ENCODE data around the gene RAB3A.

Gene RAB3A

GRCh38 chr19:18239303-18239702 lies 35.5 kb upstream of the RAB3A start:
- TF ChIP-seq CTCF (conservative IDR thresholded peaks at IDR 0.05; ENCODE audit: low read length): no peak
- TF ChIP-seq EZH2phosphoT487 (IDR thresholded peaks at IDR 0.05; ENCODE audit: borderline replicate concordance): no peak
- H3K4me1 ChIP-seq (ENCODE audit: insufficient read depth, low read length, poor library complexity, severe bottlenecking): no peaks in the 10 kb centered on the region
- no peaks in the 10 kb centered on the region for H3F3A ChIP-seq (ENCODE audit: low read depth)
- H4K20me1 ChIP-seq (ENCODE audit: insufficient read depth, low read length, poor library complexity, severe bottlenecking): no peaks in the 10 kb centered on the region
- H3K4me2 ChIP-seq (ENCODE audit: low read depth, low read length, poor library complexity, severe bottlenecking): no peak overlapping the region
- H3K36me3 ChIP-seq (ENCODE audit: insufficient read depth, low read length): no peaks in the 10 kb centered on the region
- no peak overlapping the region for H3K9ac ChIP-seq (ENCODE audit: low read depth, low read length, poor library complexity, severe bottlenecking)
- no peaks in the 10 kb centered on the region for H3K79me2 ChIP-seq (ENCODE audit: insufficient read depth, low read length)
- no peaks in the 10 kb centered on the region for H3K27me3 ChIP-seq (ENCODE audit: insufficient read depth, low read length, poor library complexity, severe bottlenecking)
- no peaks in the 10 kb centered on the region for H3K9me3 ChIP-seq (ENCODE audit: insufficient read depth, low read depth, low read length)
- H2AFZ ChIP-seq (ENCODE audit: low read length): no peak overlapping the region
- no peak overlapping the region for H3K4me3 ChIP-seq (ENCODE audit: low read length, poor library complexity, severe bottlenecking)
- H3K9me2 ChIP-seq (replicated peaks; ENCODE audit: low read depth, low read length): no peaks in the 10 kb centered on the region

- H3K9ac ChIP-seq (ENCODE audit: low read depth, low read length, poor library complexity, severe bottlenecking): no peak overlapping the region
- no peaks in the 10 kb centered on the region for H3F3A ChIP-seq (ENCODE audit: low read depth)
- peaks cover 2% of the 10 kb centered on the region for H4K20me1 ChIP-seq (ENCODE audit: insufficient read depth, low read length, poor library complexity, severe bottlenecking)
- H3K9me3 ChIP-seq (ENCODE audit: insufficient read depth, low read depth, low read length): no peaks in the 10 kb centered on the region
- no peak overlapping the region for H3K4me3 ChIP-seq (ENCODE audit: low read length, poor library complexity, severe bottlenecking)
- H2AFZ ChIP-seq (ENCODE audit: low read length): no peak overlapping the region
- no peaks in the 10 kb centered on the region for H3K27me3 ChIP-seq (ENCODE audit: insufficient read depth, low read length, poor library complexity, severe bottlenecking)
- H3K4me2 ChIP-seq (ENCODE audit: low read depth, low read length, poor library complexity, severe bottlenecking): no peak overlapping the region
- H3K36me3 ChIP-seq (ENCODE audit: insufficient read depth, low read length): no peaks in the 10 kb centered on the region
- H3K79me2 ChIP-seq (ENCODE audit: insufficient read depth, low read length): no peaks in the 10 kb centered on the region
- TF ChIP-seq EZH2phosphoT487 (IDR thresholded peaks at IDR 0.05; ENCODE audit: borderline replicate concordance): no peak
- peaks cover 7% of the 10 kb centered on the region for H3K4me1 ChIP-seq (ENCODE audit: insufficient read depth, low read length, poor library complexity, severe bottlenecking)
- no peaks in the 10 kb centered on the region for H3K9me2 ChIP-seq (replicated peaks; ENCODE audit: low read depth, low read length)
These were observed 30.4 kb upstream of the RAB3A start for GRCh38 chr19:18234194-18234593.

GRCh38 chr19:18233224-18233825 lies 29.5 kb upstream of the RAB3A start:
- Histone ChIP-seq H3K4me3 (ENCODE audit: low read length, poor library complexity, severe bottlenecking) (no peak overlapping the region), H3K36me3 (ENCODE audit: insufficient read depth, low read length) (no peaks in the 10 kb centered on the region), H3K9me2 (replicated peaks; ENCODE audit: low read depth, low read length) (no peaks in the 10 kb centered on the region), H3F3A (ENCODE audit: low read depth) (no peaks in the 10 kb centered on the region), H3K9me3 (ENCODE audit: insufficient read depth, low read depth, low read length) (no peaks in the 10 kb centered on the region), H3K4me1 (ENCODE audit: insufficient read depth, low read length, poor library complexity, severe bottlenecking) (peaks cover 7% of the 10 kb centered on the region), H3K79me2 (ENCODE audit: insufficient read depth, low read length) (no peaks in the 10 kb centered on the region), H3K27me3 (ENCODE audit: insufficient read depth, low read length, poor library complexity, severe bottlenecking) (no peaks in the 10 kb centered on the region), H3K9ac (ENCODE audit: low read depth, low read length, poor library complexity, severe bottlenecking) (no peak overlapping the region), H4K20me1 (ENCODE audit: insufficient read depth, low read length, poor library complexity, severe bottlenecking) (peaks cover 2% of the 10 kb centered on the region), H2AFZ (ENCODE audit: low read length) (no peak overlapping the region), H3K4me2 (ENCODE audit: low read depth, low read length, poor library complexity, severe bottlenecking) (no peak overlapping the region)
- no peak for TF ChIP-seq EZH2phosphoT487 (IDR thresholded peaks at IDR 0.05; ENCODE audit: borderline replicate concordance)
- TF ChIP-seq CTCF (conservative IDR thresholded peaks at IDR 0.05; ENCODE audit: low read length): no peak
